Gastroesophageal sphincter (tissue), 3 donors: ENCODE results near the gene SP2.

Source experiments
- EP300 ChIP-seq: sonication (generic); formaldehyde crosslinking; IDR thresholded peaks from one replicate; pipeline ENCODE4 v1.6.1; 2017; ENCODE audit warnings: antibody characterized with exemption, mild to moderate bottlenecking
- POLR2A ChIP-seq, 2 donors: fragments of 450-650 bp; IDR thresholded peaks; one replicate each; pipeline ENCODE4 v1.6.1; 2017; ENCODE audit warnings: antibody characterized with exemption in 2 of 2, mild to moderate bottlenecking in 2 of 2, moderate library complexity in 1 of 2
- POLR2AphosphoS5 ChIP-seq: sonication (generic); formaldehyde crosslinking; IDR thresholded peaks from one replicate; pipeline ENCODE4 v1.6.1; 2017; ENCODE audit warnings: antibody characterized with exemption
- TF ChIP-seq, protein P1 (sequence below), 4 experiments: fragments of 200-600 bp in 2 of 4; fragments of 450-650 bp in 2 of 4; sonication (generic) in 1 of 4; IDR thresholded peaks; one replicate each; pipeline ENCODE4 v1.5.1; 2017 to 2019; ENCODE audit warnings: antibody characterized with exemption in 4 of 4, mild to moderate bottlenecking in 2 of 4, moderate library complexity in 2 of 4

DNA sequence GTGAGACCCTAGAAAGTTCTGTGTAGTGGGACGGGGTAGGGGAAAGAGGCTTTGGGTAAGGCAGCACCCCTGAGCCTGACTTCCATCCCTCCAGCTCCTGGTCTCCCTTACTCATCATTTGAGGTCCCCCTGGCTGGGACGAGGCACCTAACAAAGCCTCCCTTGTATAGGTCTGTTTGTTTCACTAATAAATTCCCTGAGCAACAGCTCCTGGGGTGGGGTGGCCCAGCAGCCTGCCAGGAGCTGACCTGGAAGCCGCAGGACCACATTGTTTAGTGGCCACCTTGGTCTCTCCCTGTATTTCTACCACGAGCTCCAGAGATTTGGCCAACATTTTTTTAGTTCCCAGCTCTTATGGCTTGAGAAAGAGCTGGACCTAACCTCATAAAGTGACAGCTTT, 54.4 kb downstream of the SP2 start:
- TF ChIP-seq, protein P1, sequence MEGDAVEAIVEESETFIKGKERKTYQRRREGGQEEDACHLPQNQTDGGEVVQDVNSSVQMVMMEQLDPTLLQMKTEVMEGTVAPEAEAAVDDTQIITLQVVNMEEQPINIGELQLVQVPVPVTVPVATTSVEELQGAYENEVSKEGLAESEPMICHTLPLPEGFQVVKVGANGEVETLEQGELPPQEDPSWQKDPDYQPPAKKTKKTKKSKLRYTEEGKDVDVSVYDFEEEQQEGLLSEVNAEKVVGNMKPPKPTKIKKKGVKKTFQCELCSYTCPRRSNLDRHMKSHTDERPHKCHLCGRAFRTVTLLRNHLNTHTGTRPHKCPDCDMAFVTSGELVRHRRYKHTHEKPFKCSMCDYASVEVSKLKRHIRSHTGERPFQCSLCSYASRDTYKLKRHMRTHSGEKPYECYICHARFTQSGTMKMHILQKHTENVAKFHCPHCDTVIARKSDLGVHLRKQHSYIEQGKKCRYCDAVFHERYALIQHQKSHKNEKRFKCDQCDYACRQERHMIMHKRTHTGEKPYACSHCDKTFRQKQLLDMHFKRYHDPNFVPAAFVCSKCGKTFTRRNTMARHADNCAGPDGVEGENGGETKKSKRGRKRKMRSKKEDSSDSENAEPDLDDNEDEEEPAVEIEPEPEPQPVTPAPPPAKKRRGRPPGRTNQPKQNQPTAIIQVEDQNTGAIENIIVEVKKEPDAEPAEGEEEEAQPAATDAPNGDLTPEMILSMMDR (IDR thresholded peaks at IDR 0.05): no peak
- TF ChIP-seq POLR2A (IDR thresholded peaks at IDR 0.05) (no peak), EP300 (no peak), POLR2AphosphoS5 (no peak)
